DOHH2 (cell line): ENCODE measurements around the gene PTPRK.

Source experiments
- CTCF ChIP-seq: fragments of 200-600 bp; sonication (generic); IDR thresholded peaks from one replicate; pipeline ENCODE4 v1.5.1; 2014; ENCODE audit warnings: antibody characterized with exemption, mild to moderate bottlenecking, low read depth, low read length; ENCODE audit not compliant: poor library complexity, severe bottlenecking
- EZH2phosphoT487 ChIP-seq: fragments of 200-600 bp; sonication (generic); IDR thresholded peaks from 2 replicates; pipeline ENCODE4 v1.6.1; 2017; ENCODE audit warnings: borderline replicate concordance, mild to moderate bottlenecking, antibody characterized with exemption, low read length, moderate library complexity, mixed read lengths

- TF ChIP-seq CTCF, result no peak
- no peak for TF ChIP-seq EZH2phosphoT487
Observed at GRCh38 chr6:128463942-128464341, 56.5 kb downstream of the PTPRK start.
